ENCODE measurements around the gene ADAMTSL1.

Gene ADAMTSL1

DNA sequence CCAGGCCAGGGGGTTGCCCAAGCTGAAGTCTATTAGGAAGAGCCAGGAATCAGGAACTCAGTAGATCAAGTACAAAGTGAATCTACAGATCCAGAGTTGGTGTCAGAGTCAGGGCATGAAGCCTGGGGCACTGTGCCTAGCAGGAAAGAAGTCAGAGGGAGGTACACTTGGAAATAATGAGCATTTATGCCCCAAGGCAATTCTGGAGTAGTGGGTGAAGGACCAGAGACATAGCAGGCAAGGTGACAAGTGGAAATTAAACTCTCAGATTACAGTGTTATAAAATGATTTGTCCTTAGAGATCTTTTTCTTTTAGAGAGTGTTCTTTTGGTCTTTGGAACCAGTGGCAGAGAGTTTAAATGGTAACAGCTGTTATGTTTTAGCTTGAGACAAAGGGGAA, 138.0 kb downstream of the ADAMTSL1 start:
- H3K4me1 ChIP-seq (ENCODE audit: control insufficient read depth, insufficient read depth, low read length) = peaks cover 2% of the 10 kb centered on the region
- no peak overlapping the region for H3K4me3 ChIP-seq (ENCODE audit: insufficient read depth, low read depth, low read length)
- H3K27ac ChIP-seq (ENCODE audit: insufficient read depth, low read depth, low read length, poor library complexity, severe bottlenecking) = no peak overlapping the region
- H3K27me3 ChIP-seq (ENCODE audit: control insufficient read depth, insufficient read depth, low read length, poor library complexity, severe bottlenecking) = no peaks in the 10 kb centered on the region
- H3K9me3 ChIP-seq (ENCODE audit: control insufficient read depth, low read length) = no peaks in the 10 kb centered on the region
- no peaks in the 10 kb centered on the region for H3K36me3 ChIP-seq (ENCODE audit: control insufficient read depth, insufficient read depth, low read length)

DNA sequence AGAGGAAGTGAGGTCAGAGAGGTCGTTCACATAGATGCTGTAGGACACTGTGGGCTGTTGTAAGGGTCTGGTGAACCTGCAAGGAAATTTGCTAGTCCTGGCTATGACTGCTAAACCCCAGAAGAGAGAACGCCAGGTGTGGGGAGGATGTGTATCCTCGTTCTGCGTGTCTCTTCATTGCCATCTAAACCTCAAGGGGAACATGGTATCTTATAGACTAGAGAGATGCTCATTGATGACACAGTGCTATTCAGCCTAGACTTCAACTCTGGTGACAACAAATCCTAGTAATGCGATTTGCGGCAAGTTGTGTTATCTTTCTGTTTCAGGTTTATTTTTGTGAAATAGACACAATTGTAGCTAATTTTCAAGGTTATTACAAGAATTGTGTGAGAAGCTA, 140.2 kb downstream of the ADAMTSL1 start:
- WGBS, 2 experiments = 90 to 91% methylated on average over 6 of the region's 6 CpGs
- no peaks in the 10 kb centered on the region for H3K9me3 ChIP-seq (ENCODE audit: control insufficient read depth, low read length)
- no peaks in the 10 kb centered on the region for H3K27me3 ChIP-seq (ENCODE audit: control insufficient read depth, insufficient read depth, low read length, poor library complexity, severe bottlenecking)
- no peaks in the 10 kb centered on the region for H3K36me3 ChIP-seq (ENCODE audit: control insufficient read depth, insufficient read depth, low read length)
- H3K4me1 ChIP-seq (ENCODE audit: control insufficient read depth, insufficient read depth, low read length) = no peaks in the 10 kb centered on the region
- H3K27ac ChIP-seq (ENCODE audit: insufficient read depth, low read depth, low read length, poor library complexity, severe bottlenecking) = no peak overlapping the region
- H3K4me3 ChIP-seq (ENCODE audit: insufficient read depth, low read depth, low read length) = no peak overlapping the region

DNA sequence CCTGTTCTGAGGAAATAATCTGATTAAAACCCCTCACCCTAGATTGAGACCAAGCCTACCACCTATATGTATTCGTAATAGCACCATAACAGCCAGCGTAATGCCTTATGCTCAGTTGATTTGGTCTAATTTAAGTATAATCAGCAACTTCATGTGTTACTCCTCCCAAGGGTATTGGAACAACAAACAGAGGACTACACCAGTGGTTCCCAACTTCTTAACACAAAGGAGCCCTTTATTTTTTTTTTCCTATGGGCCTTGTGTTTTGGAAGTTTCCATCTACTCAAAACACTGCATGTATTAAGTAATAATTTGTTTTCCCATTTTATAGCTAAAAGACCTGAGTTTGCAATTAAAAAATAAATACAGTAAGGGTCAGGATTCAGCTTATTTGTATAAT, 140.7 kb downstream of the ADAMTSL1 start:
- 92 to 97% methylated on average over 2 of the region's 2 CpGs for WGBS, 2 experiments
- H3K4me1 ChIP-seq (ENCODE audit: control insufficient read depth, insufficient read depth, low read length) = no peaks in the 10 kb centered on the region
- no peaks in the 10 kb centered on the region for H3K27me3 ChIP-seq (ENCODE audit: control insufficient read depth, insufficient read depth, low read length, poor library complexity, severe bottlenecking)
- no peak overlapping the region for H3K4me3 ChIP-seq (ENCODE audit: insufficient read depth, low read depth, low read length)
- no peak overlapping the region for H3K27ac ChIP-seq (ENCODE audit: insufficient read depth, low read depth, low read length, poor library complexity, severe bottlenecking)
- no peaks in the 10 kb centered on the region for H3K9me3 ChIP-seq (ENCODE audit: control insufficient read depth, low read length)
- no peaks in the 10 kb centered on the region for H3K36me3 ChIP-seq (ENCODE audit: control insufficient read depth, insufficient read depth, low read length)

DNA sequence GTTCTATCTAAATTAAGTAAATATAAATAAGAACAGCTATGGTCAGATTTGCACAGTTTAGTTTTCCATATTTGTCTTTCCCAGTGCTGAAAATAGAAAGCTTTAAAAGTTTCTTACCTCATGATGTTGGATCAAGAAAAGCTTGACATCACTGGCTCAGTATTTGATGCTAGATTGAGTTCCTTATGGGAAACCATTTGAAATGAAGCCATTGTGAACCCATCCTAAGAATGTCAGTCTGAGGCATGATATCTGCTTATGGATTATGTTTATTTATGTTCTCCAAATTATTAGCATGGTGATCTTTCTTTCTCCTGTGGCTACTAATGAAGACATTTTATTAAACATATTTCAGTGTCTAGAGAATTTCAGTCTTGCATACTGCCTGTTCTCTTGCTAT, 143.0 kb downstream of the ADAMTSL1 start:
- Histone ChIP-seq H3K36me3 (ENCODE audit: control insufficient read depth, insufficient read depth, low read length) (no peaks in the 10 kb centered on the region), H3K9me3 (ENCODE audit: control insufficient read depth, low read length) (no peaks in the 10 kb centered on the region), H3K27me3 (ENCODE audit: control insufficient read depth, insufficient read depth, low read length, poor library complexity, severe bottlenecking) (no peaks in the 10 kb centered on the region), H3K4me1 (ENCODE audit: control insufficient read depth, insufficient read depth, low read length) (no peaks in the 10 kb centered on the region), H3K27ac (ENCODE audit: insufficient read depth, low read depth, low read length, poor library complexity, severe bottlenecking) (no peak overlapping the region), H3K4me3 (ENCODE audit: insufficient read depth, low read depth, low read length) (no peak overlapping the region)

DNA sequence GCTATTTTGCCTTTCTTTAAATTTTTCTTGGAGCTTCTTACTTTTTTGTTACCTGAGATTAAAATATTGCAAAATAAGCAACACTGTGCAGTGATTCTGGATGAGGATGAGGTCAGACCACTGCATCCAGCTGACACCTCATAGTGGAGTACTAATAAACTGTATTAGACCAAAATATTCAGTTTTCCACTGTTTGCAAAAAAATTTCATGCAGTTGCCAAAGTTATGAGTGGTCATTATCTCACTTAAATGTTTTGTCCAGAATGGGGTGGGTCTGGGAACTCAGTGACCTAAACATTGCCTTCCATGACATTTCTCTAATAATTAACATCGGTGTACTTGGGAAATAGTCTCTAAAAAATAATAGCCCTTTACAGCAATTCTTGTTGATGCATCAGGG, 143.8 kb downstream of the ADAMTSL1 start:
- no peaks in the 10 kb centered on the region for H3K36me3 ChIP-seq (ENCODE audit: control insufficient read depth, insufficient read depth, low read length)
- no peaks in the 10 kb centered on the region for H3K27me3 ChIP-seq (ENCODE audit: control insufficient read depth, insufficient read depth, low read length, poor library complexity, severe bottlenecking)
- H3K4me3 ChIP-seq (ENCODE audit: insufficient read depth, low read depth, low read length) = no peak overlapping the region
- H3K27ac ChIP-seq (ENCODE audit: insufficient read depth, low read depth, low read length, poor library complexity, severe bottlenecking) = no peak overlapping the region
- no peaks in the 10 kb centered on the region for H3K4me1 ChIP-seq (ENCODE audit: control insufficient read depth, insufficient read depth, low read length)
- WGBS, 2 experiments = 100% methylated on average over 1 of the region's 1 CpG
- H3K9me3 ChIP-seq (ENCODE audit: control insufficient read depth, low read length) = no peaks in the 10 kb centered on the region

DNA sequence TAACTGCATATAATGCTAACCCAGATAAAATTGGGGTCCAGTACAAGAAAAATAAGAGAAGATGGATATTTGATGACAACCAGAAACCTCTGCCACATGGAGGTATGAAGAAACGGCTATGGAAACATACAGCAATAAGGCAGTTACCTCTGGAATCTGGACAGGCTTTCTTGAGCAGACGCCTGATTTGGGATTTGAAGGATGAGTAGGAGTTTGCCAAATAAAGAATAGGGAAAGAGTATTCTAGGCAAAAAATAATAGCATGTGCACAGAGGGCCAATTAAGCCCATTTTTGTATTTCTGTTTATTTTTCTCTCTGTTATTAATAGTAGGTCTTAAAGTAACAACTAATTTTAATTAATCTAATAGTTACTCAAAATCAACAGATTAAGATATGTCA, 144.9 kb downstream of the ADAMTSL1 start:
- 92% methylated on average over 2 of the region's 2 CpGs for WGBS, 2 experiments
- H3K27ac ChIP-seq (ENCODE audit: insufficient read depth, low read depth, low read length, poor library complexity, severe bottlenecking) = no peak overlapping the region
- H3K9me3 ChIP-seq (ENCODE audit: control insufficient read depth, low read length) = no peaks in the 10 kb centered on the region
- no peaks in the 10 kb centered on the region for H3K36me3 ChIP-seq (ENCODE audit: control insufficient read depth, insufficient read depth, low read length)
- no peak overlapping the region for H3K4me3 ChIP-seq (ENCODE audit: insufficient read depth, low read depth, low read length)
- no peaks in the 10 kb centered on the region for H3K4me1 ChIP-seq (ENCODE audit: control insufficient read depth, insufficient read depth, low read length)
- H3K27me3 ChIP-seq (ENCODE audit: control insufficient read depth, insufficient read depth, low read length, poor library complexity, severe bottlenecking) = no peaks in the 10 kb centered on the region

DNA sequence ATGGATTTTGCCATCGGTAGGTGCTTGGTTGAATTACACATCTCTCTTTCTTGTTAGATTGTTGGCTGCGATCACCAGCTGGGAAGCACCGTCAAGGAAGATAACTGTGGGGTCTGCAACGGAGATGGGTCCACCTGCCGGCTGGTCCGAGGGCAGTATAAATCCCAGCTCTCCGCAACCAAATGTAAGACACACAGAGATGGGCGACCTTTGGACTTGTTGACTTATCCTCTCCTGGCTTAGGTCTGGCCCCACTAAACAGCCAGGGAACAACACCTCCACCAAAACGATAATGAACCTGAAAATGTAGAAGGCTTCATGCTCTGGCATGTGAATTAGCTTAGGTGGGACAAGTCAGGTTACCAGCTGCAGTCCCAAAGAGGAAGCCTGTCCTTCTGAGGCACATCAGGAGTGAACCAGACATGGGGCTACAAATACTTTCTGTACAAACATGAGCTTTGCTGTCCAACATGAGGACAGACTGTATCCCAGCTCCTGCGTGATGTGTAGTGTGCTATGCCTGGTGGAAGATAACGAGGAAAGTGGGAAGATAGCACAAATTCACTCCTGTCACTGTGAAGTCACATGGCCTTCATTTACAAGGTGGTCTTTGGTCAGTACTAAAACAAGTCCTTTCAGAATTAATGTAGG, 148.4 kb downstream of the ADAMTSL1 start:
- Histone ChIP-seq H3K4me3 (ENCODE audit: insufficient read depth, low read depth, low read length) (no peak overlapping the region), H3K27ac (ENCODE audit: insufficient read depth, low read depth, low read length, poor library complexity, severe bottlenecking) (no peak overlapping the region), H3K27me3 (ENCODE audit: control insufficient read depth, insufficient read depth, low read length, poor library complexity, severe bottlenecking) (no peaks in the 10 kb centered on the region), H3K4me1 (ENCODE audit: control insufficient read depth, insufficient read depth, low read length) (no peaks in the 10 kb centered on the region), H3K9me3 (ENCODE audit: control insufficient read depth, low read length) (no peaks in the 10 kb centered on the region), H3K36me3 (ENCODE audit: control insufficient read depth, insufficient read depth, low read length) (no peaks in the 10 kb centered on the region)
- WGBS, 2 experiments = 93 to 96% methylated on average over 11 of the region's 11 CpGs

DNA sequence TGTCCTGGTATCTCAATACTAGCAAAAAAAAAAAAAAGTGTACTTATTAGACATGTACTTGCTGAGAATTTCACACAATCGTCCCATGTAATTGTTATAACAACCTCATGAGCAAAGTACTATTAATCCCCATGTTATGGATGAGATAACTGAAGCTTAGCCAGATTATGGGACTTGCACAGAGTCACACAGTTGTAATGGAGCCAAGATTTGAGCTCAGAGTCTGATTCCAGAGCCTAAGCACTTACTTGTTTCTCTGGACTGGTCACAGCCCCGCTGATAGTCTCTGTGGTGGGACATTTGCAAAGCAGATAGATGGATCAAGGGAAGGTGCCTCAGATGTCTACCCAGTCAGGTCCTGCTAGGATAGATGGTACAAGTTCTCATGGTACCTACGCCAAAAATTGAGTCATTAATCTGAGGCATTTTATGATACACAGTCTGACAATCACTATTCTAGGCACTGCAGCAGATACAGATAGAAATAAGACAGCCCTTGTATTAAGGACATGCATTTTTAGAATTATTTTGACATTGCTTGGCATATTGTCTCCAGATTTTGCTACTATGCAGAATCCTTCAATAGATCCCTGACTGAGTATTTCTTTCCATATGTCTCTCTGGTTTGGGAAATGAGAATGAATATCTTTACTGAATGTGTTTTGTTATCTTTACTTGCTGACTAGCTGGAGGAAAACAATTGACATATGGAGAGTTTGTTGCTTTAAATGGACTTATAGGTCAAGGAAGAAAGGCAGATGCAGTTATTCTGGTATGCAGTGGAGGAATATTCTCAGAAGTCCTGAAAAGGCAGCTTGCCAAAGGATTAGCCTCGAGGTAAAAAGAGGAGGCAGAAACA, 149.5 kb downstream of the ADAMTSL1 start:
- Histone ChIP-seq H3K4me1 (ENCODE audit: control insufficient read depth, insufficient read depth, low read length) (no peaks in the 10 kb centered on the region), H3K27ac (ENCODE audit: insufficient read depth, low read depth, low read length, poor library complexity, severe bottlenecking) (no peak overlapping the region), H3K27me3 (ENCODE audit: control insufficient read depth, insufficient read depth, low read length, poor library complexity, severe bottlenecking) (no peaks in the 10 kb centered on the region), H3K9me3 (ENCODE audit: control insufficient read depth, low read length) (no peaks in the 10 kb centered on the region), H3K36me3 (ENCODE audit: control insufficient read depth, insufficient read depth, low read length) (no peaks in the 10 kb centered on the region), H3K4me3 (ENCODE audit: insufficient read depth, low read depth, low read length) (no peak overlapping the region)
- WGBS, 2 experiments = 91 to 94% methylated on average over 4 of the region's 4 CpGs

DNA sequence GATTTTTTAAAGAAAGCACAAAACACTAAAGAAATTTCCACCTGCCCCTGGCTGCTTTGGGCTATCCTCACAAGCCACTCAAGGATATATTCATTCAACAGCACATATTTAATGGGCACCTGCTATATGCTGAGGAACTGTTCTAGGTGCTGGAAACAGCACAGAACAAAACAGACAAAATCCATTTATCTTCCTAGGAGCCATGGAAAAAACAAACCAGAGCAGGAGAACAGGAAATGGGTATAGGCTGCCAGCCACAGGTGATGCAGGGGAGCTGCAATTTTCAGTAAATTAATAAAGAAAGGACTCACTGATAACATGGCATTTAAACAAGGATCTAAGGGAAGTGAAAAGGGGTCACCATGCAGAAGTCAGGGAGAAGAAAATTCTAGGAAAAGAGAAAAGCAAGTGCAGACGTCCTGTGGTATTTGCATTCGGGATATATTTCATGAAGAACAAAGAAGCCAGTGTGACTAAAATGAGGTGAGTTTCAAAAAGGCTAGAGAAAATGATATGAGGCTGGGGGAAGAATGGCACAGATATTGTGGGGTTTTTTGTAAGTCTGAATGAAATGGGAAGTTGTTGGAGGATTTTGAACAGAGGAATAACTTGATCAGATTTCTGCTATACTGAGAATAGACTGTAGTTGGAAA, 152.2 kb downstream of the ADAMTSL1 start:
- 88% methylated on average over 2 of the region's 2 CpGs for WGBS, 2 experiments
- Histone ChIP-seq H3K4me3 (ENCODE audit: insufficient read depth, low read depth, low read length) (no peak overlapping the region), H3K9me3 (ENCODE audit: control insufficient read depth, low read length) (no peaks in the 10 kb centered on the region), H3K27me3 (ENCODE audit: control insufficient read depth, insufficient read depth, low read length, poor library complexity, severe bottlenecking) (no peaks in the 10 kb centered on the region), H3K27ac (ENCODE audit: insufficient read depth, low read depth, low read length, poor library complexity, severe bottlenecking) (no peak overlapping the region), H3K4me1 (ENCODE audit: control insufficient read depth, insufficient read depth, low read length) (no peaks in the 10 kb centered on the region), H3K36me3 (ENCODE audit: control insufficient read depth, insufficient read depth, low read length) (no peaks in the 10 kb centered on the region)

DNA sequence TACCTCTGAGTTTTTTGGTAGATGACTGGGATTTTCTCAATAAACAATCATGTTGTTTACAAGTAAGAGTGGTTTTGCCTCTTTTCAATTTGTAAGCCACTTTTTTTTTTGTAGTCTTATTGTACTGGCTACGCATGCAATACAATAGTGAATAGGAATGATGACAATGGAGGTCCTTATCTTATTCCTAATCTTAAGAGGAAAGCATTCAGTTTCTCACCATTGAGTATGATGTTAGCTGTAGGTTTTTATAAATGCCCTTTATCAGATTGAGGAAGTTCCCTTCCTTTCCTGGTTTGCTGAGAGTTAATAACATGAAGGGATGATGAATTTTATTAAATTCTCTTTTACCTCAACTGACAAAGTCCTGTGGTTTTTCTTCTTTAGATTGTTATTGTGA, 155.2 kb downstream of the ADAMTSL1 start:
- 90% methylated on average over 1 of the region's 1 CpG; no CpG with 5 or more reads in 1 of the 2 experiments for WGBS, 2 experiments
- Histone ChIP-seq H3K27me3 (ENCODE audit: control insufficient read depth, insufficient read depth, low read length, poor library complexity, severe bottlenecking) (no peaks in the 10 kb centered on the region), H3K4me3 (ENCODE audit: insufficient read depth, low read depth, low read length) (no peak overlapping the region), H3K9me3 (ENCODE audit: control insufficient read depth, low read length) (no peaks in the 10 kb centered on the region), H3K36me3 (ENCODE audit: control insufficient read depth, insufficient read depth, low read length) (no peaks in the 10 kb centered on the region), H3K4me1 (ENCODE audit: control insufficient read depth, insufficient read depth, low read length) (no peaks in the 10 kb centered on the region), H3K27ac (ENCODE audit: insufficient read depth, low read depth, low read length, poor library complexity, severe bottlenecking) (no peak overlapping the region)

Measured in ectodermal cell (in vitro differentiated cells).